Loucy (cell line): ENCODE measurements around the gene OVOL3.

ENCODE experiments used
- CTCF ChIP-seq: fragments of 200-600 bp; sonication (generic); conservative IDR thresholded peaks from 2 replicates; pipeline ENCODE4 v1.5.1; 2014; ENCODE audit warnings: mild to moderate bottlenecking, antibody characterized with exemption, low read length
- EZH2phosphoT487 ChIP-seq: fragments of 200-600 bp; IDR thresholded peaks from 2 replicates; pipeline ENCODE4 v1.6.1; 2018; ENCODE audit warnings: antibody characterized with exemption, mild to moderate bottlenecking, moderate library complexity, borderline replicate concordance

GRCh38 chr19:36103040-36103626, 7.8 kb upstream of the OVOL3 start:
- TF ChIP-seq CTCF (no peak), EZH2phosphoT487 (no peak)
